ENCODE results near the gene NOB1. TPM values are rescaled to one million over a fixed set of nuclear protein-coding genes. Genes with fewer than 3 reads are reported as not detected.
"Not testable (repeated sequence)": the region's sequence is repeated elsewhere in the genome, so short reads cannot be mapped to it uniquely, and the experiment has no call there.

Gene NOB1
- total RNA-seq, 4 donors from 2014 or later: 22.4 to 39.2 (median 30.3) TPM

GRCh38 chr16:69796285-69797118 is 41.8 kb upstream of the NOB1 start:
- no peak for TF ChIP-seq POLR2A (IDR thresholded peaks at IDR 0.05; ENCODE audit: low read depth)
- TF ChIP-seq, protein P1, sequence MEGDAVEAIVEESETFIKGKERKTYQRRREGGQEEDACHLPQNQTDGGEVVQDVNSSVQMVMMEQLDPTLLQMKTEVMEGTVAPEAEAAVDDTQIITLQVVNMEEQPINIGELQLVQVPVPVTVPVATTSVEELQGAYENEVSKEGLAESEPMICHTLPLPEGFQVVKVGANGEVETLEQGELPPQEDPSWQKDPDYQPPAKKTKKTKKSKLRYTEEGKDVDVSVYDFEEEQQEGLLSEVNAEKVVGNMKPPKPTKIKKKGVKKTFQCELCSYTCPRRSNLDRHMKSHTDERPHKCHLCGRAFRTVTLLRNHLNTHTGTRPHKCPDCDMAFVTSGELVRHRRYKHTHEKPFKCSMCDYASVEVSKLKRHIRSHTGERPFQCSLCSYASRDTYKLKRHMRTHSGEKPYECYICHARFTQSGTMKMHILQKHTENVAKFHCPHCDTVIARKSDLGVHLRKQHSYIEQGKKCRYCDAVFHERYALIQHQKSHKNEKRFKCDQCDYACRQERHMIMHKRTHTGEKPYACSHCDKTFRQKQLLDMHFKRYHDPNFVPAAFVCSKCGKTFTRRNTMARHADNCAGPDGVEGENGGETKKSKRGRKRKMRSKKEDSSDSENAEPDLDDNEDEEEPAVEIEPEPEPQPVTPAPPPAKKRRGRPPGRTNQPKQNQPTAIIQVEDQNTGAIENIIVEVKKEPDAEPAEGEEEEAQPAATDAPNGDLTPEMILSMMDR (IDR thresholded peaks at IDR 0.05): peak; percentile 92 to 95 (median 94)
- TF ChIP-seq EP300 (IDR thresholded peaks at IDR 0.05): no peak
- TF ChIP-seq POLR2AphosphoS5 (IDR thresholded peaks at IDR 0.05): no peak
- Histone ChIP-seq H3K9me3 (no peaks in the 10 kb centered on the region), H3K27ac (replicated peaks in 1 of 4) (no peak overlapping the region), H3K4me1 (peaks cover 8 to 22% (median 13%) of the 10 kb centered on the region in 4 donors), H3K4me3 (peak overlapping the region; percentile 20 to 40 (median 26)), H3K36me3 (peaks cover 5 to 21% (median 11%) of the 10 kb centered on the region in 4 donors), H3K27me3 (no peaks in the 10 kb centered on the region)
- no peak for DNase-seq (ENCODE audit: extremely low spot score)
- 52% methylated on average over 19 of the region's 19 CpGs for WGBS
- intact Hi-C loops (cut with DNase I): loop anchor here (2.0 to 5.0 kb wide), 2 partner anchors 61 to 132 kb away; no protein-coding TSS in a partner anchor

- no peak for DNase-seq (ENCODE audit: extremely low spot score)
- TF ChIP-seq EP300 (IDR thresholded peaks at IDR 0.05) (no peak), POLR2A (IDR thresholded peaks at IDR 0.05; ENCODE audit: low read depth) (no peak), POLR2AphosphoS5 (IDR thresholded peaks at IDR 0.05) (no peak)
- TF ChIP-seq, protein P1 (IDR thresholded peaks at IDR 0.05): no peak
- 78% methylated on average over 2 of the region's 2 CpGs for WGBS
- Histone ChIP-seq H3K36me3 (peaks cover 2 to 21% (median 8%) of the 10 kb centered on the region in 4 donors), H3K4me1 (peaks cover 8 to 19% (median 13%) of the 10 kb centered on the region in 4 donors), H3K4me3 (no peak overlapping the region), H3K27ac (replicated peaks in 1 of 4) (no peak overlapping the region), H3K9me3 (no peaks in the 10 kb centered on the region), H3K27me3 (no peaks in the 10 kb centered on the region)
- intact Hi-C loops (cut with DNase I): no loop called here
Measured at GRCh38 chr16:69794486-69794885, 39.8 kb upstream of the NOB1 start.

GRCh38 chr16:69793526-69793925 is 38.8 kb upstream of the NOB1 start:
- intact Hi-C loops (cut with DNase I): no loop called here
- TF ChIP-seq EP300 (IDR thresholded peaks at IDR 0.05) (no peak), POLR2A (IDR thresholded peaks at IDR 0.05; ENCODE audit: low read depth) (no peak), POLR2AphosphoS5 (IDR thresholded peaks at IDR 0.05) (no peak)
- TF ChIP-seq, protein P1 (IDR thresholded peaks at IDR 0.05): no peak

DNA sequence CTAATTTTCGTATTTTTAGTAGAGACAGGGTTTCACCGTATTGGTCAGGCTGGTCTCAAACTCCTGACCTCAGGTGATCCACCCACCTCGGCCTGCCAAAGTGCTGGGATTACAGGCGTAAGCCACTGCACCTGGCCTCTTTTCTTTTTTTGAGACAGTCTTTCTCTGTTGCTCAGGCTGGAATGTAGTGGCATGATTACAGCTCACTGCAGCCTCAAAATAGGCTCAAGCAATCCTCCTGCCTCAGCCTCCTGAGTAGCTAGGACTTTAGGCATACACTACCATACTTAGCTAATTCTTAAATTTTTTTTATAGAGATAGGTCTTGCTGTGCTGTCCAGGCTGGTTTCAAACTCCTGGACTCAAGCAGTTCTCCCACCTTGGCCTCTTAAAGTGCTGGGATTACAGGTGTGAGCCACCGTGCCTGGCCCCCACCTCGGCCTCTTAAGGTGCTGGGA is 36.7 kb upstream of the NOB1 start:
- intact Hi-C loops (cut with DNase I); DNase-seq (ENCODE audit: extremely low spot score); H3K27ac ChIP-seq (replicated peaks in 1 of 4); H3K27me3 ChIP-seq; H3K4me3 ChIP-seq; H3K4me1 ChIP-seq; H3K9me3 ChIP-seq: not testable (repeated sequence)
- WGBS: 97% methylated on average over 6 of the region's 6 CpGs
- peaks cover 8 to 38% (median 33%) of the 10 kb centered on the region in 4 donors for H3K36me3 ChIP-seq

More at GRCh38 chr16:69793526-69793925, 38.8 kb upstream of the NOB1 start:
- Histone ChIP-seq H3K4me3 (no peak overlapping the region), H3K36me3 (peaks cover 0 to 21% (median 14%) of the 10 kb centered on the region in 4 donors), H3K4me1 (peaks cover 8 to 10% (median 10%) of the 10 kb centered on the region in 4 donors), H3K27ac (replicated peaks in 1 of 4) (no peak overlapping the region), H3K9me3 (no peaks in the 10 kb centered on the region), H3K27me3 (no peaks in the 10 kb centered on the region)
- no peak for DNase-seq (ENCODE audit: extremely low spot score)
- WGBS: 92% methylated on average over 4 of the region's 4 CpGs

- no peaks in the 10 kb centered on the region for H3K27me3 ChIP-seq
- H3K9me3 ChIP-seq: no peaks in the 10 kb centered on the region
- 94% methylated on average over 4 of the region's 4 CpGs for WGBS
- H3K4me1 ChIP-seq: peaks cover 0 to 6% (median 0%) of the 10 kb centered on the region in 4 donors
- no peak overlapping the region for H3K4me3 ChIP-seq
- TF ChIP-seq, protein P1 (IDR thresholded peaks at IDR 0.05): no peak
- TF ChIP-seq POLR2A (IDR thresholded peaks at IDR 0.05; ENCODE audit: low read depth) (no peak), EP300 (IDR thresholded peaks at IDR 0.05) (no peak), POLR2AphosphoS5 (IDR thresholded peaks at IDR 0.05) (no peak)
- H3K27ac ChIP-seq (replicated peaks in 1 of 4): no peak overlapping the region
- DNase-seq (ENCODE audit: extremely low spot score): no peak
- peaks cover 11 to 60% (median 44%) of the 10 kb centered on the region in 4 donors for H3K36me3 ChIP-seq
- intact Hi-C loops (cut with DNase I): no loop called here
Measured at GRCh38 chr16:69787883-69788282, 33.2 kb upstream of the NOB1 start.

Measured in esophagus muscularis mucosa (tissue), 4 donors.